Measurements from ENCODE around the gene WDFY3. TPM values are rescaled to one million over a fixed set of nuclear protein-coding genes. Genes with fewer than 3 reads are reported as not detected.

WDFY3 gene
- total and polyA plus RNA-seq, 2 experiments from 2014 or later, result 8.0 to 89.0 TPM

DNA sequence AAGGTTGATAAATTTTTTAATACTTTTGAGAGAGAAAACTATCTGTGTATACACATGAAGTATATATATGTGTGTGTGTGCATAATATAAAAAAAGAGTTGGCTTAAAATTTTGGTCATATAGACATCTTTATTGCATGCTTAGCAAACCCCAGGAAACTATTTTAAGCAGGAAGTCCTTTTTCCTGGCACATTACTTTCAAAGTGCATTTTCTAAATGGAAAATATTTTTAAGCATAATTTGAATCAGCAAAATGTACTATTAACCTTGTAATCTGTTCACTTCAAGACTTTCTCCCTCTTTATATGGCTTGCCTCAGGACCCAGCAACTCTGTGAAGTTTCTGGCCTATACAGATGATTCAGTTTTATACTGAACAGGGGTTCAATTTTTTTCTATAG, 277.3 kb downstream of the WDFY3 start:
- Histone ChIP-seq H2AFZ (no peak overlapping the region), H3K4me1 (ENCODE audit: insufficient read depth) (peaks cover 9% of the 10 kb centered on the region), H3K4me3 (no peak overlapping the region), H3K27me3 (ENCODE audit: insufficient read depth) (no peaks in the 10 kb centered on the region), H3K79me2 (replicated peaks; ENCODE audit: insufficient read depth) (no peaks in the 10 kb centered on the region), H3K4me2 (no peak overlapping the region), H3K36me3 (ENCODE audit: insufficient read depth) (peaks cover 30% of the 10 kb centered on the region), H3F3A (replicated peaks; ENCODE audit: low read depth) (peaks cover 4% of the 10 kb centered on the region; the same call in 1 of the 2 replicates), H4K20me1 (replicated peaks; ENCODE audit: insufficient read depth) (0 out of 2 replicates have a peak, but pooled peaks cover 7% of the 10 kb centered on the region), H3K9me2 (ENCODE audit: insufficient read depth) (no peaks in the 10 kb centered on the region), H3K27ac (ENCODE audit: low read depth) (no peak overlapping the region)
- peaks cover 2% of the 10 kb centered on the region for H3K27me3 Mint-ChIP-seq (ENCODE audit: insufficient read depth, low read depth, poor library complexity)
- no peaks in the 10 kb centered on the region for H3K9me3 Mint-ChIP-seq
- peaks cover 8% of the 10 kb centered on the region for H3K4me1 Mint-ChIP-seq
- TF ChIP-seq ZNF331 (CRISPR knock-in tag; IDR thresholded peaks at IDR 0.05; ENCODE audit: low read depth) (no peak), JUNB (IDR thresholded peaks at IDR 0.05; ENCODE audit: unreplicated experiment) (no peak), NANOG (IDR thresholded peaks at IDR 0.05; ENCODE audit: borderline replicate concordance) (no peak), EZH2 (IDR thresholded peaks at IDR 0.05; ENCODE audit: low read depth, unreplicated experiment) (no peak), CREB1 (CRISPR knock-in tag; IDR thresholded peaks at IDR 0.05; ENCODE audit: low read depth) (no peak)
- TF ChIP-seq, protein P1, sequence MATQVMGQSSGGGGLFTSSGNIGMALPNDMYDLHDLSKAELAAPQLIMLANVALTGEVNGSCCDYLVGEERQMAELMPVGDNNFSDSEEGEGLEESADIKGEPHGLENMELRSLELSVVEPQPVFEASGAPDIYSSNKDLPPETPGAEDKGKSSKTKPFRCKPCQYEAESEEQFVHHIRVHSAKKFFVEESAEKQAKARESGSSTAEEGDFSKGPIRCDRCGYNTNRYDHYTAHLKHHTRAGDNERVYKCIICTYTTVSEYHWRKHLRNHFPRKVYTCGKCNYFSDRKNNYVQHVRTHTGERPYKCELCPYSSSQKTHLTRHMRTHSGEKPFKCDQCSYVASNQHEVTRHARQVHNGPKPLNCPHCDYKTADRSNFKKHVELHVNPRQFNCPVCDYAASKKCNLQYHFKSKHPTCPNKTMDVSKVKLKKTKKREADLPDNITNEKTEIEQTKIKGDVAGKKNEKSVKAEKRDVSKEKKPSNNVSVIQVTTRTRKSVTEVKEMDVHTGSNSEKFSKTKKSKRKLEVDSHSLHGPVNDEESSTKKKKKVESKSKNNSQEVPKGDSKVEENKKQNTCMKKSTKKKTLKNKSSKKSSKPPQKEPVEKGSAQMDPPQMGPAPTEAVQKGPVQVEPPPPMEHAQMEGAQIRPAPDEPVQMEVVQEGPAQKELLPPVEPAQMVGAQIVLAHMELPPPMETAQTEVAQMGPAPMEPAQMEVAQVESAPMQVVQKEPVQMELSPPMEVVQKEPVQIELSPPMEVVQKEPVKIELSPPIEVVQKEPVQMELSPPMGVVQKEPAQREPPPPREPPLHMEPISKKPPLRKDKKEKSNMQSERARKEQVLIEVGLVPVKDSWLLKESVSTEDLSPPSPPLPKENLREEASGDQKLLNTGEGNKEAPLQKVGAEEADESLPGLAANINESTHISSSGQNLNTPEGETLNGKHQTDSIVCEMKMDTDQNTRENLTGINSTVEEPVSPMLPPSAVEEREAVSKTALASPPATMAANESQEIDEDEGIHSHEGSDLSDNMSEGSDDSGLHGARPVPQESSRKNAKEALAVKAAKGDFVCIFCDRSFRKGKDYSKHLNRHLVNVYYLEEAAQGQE (IDR thresholded peaks at IDR 0.05; ENCODE audit: unreplicated experiment), result no peak
- DNase-seq (ENCODE audit: low spot score), result no peak
- ATAC-seq, result no peak
- no peak overlapping the region for H3K4me3 Mint-ChIP-seq
- H3K36me3 Mint-ChIP-seq (ENCODE audit: low read depth), result peaks cover 44% of the 10 kb centered on the region
- H3K27ac Mint-ChIP-seq, result no peak overlapping the region

DNA sequence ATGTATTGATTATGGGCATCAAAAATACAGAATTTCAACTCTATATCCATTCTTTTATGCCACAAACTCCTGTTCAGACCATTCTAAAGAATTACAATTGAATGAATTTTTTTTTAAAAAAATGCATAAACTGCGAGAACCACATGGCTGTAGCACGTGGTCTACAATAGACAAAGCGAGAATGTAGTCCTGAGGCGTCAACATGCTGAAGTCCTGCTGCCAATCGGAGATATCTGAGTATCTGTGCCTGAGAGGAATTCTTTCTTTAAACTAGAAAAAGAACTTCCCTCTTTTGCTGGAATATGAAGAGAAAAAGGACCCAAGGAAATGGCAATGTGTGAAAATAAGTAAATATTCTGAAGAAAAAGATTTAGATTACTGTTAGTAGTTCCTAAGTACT, 277.9 kb downstream of the WDFY3 start:
- Histone ChIP-seq H3K4me1 (ENCODE audit: insufficient read depth) (peaks cover 9% of the 10 kb centered on the region), H3K4me3 (no peak overlapping the region), H3K4me2 (no peak overlapping the region), H3K79me2 (replicated peaks; ENCODE audit: insufficient read depth) (no peaks in the 10 kb centered on the region), H2AFZ (no peak overlapping the region), H3K27ac (ENCODE audit: low read depth) (no peak overlapping the region), H4K20me1 (replicated peaks; ENCODE audit: insufficient read depth) (peaks cover 7% of the 10 kb centered on the region; the same call in 1 of the 2 replicates), H3K9me2 (ENCODE audit: insufficient read depth) (no peaks in the 10 kb centered on the region), H3K27me3 (ENCODE audit: insufficient read depth) (no peaks in the 10 kb centered on the region), H3K36me3 (ENCODE audit: insufficient read depth) (peaks cover 28% of the 10 kb centered on the region), H3F3A (replicated peaks; ENCODE audit: low read depth) (peaks cover 4% of the 10 kb centered on the region; the same call in 1 of the 2 replicates)
- Mint-ChIP-seq H3K9me3 (no peaks in the 10 kb centered on the region), H3K4me1 (peaks cover 8% of the 10 kb centered on the region), H3K4me3 (no peak overlapping the region), H3K36me3 (ENCODE audit: low read depth) (peaks cover 50% of the 10 kb centered on the region), H3K27ac (no peak overlapping the region), H3K27me3 (ENCODE audit: insufficient read depth, low read depth, poor library complexity) (peaks cover 2% of the 10 kb centered on the region)
- no peak for DNase-seq (ENCODE audit: low spot score)
- TF ChIP-seq EZH2 (IDR thresholded peaks at IDR 0.05; ENCODE audit: low read depth, unreplicated experiment), result no peak
- TF ChIP-seq, protein P2, sequence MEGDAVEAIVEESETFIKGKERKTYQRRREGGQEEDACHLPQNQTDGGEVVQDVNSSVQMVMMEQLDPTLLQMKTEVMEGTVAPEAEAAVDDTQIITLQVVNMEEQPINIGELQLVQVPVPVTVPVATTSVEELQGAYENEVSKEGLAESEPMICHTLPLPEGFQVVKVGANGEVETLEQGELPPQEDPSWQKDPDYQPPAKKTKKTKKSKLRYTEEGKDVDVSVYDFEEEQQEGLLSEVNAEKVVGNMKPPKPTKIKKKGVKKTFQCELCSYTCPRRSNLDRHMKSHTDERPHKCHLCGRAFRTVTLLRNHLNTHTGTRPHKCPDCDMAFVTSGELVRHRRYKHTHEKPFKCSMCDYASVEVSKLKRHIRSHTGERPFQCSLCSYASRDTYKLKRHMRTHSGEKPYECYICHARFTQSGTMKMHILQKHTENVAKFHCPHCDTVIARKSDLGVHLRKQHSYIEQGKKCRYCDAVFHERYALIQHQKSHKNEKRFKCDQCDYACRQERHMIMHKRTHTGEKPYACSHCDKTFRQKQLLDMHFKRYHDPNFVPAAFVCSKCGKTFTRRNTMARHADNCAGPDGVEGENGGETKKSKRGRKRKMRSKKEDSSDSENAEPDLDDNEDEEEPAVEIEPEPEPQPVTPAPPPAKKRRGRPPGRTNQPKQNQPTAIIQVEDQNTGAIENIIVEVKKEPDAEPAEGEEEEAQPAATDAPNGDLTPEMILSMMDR (conservative IDR thresholded peaks at IDR 0.05; ENCODE audit: low read depth in 2 of 2), result no peak
- TF ChIP-seq NANOG (IDR thresholded peaks at IDR 0.05; ENCODE audit: borderline replicate concordance), result no peak
- TF ChIP-seq EZH2phosphoT487 (IDR thresholded peaks at IDR 0.05; ENCODE audit: unreplicated experiment), result no peak
- no peak for TF ChIP-seq STAT1 (IDR thresholded peaks at IDR 0.05; ENCODE audit: unreplicated experiment)
- no peak for TF ChIP-seq ZNF114 (CRISPR knock-in tag; IDR thresholded peaks at IDR 0.05)
- TF ChIP-seq, protein P3, sequence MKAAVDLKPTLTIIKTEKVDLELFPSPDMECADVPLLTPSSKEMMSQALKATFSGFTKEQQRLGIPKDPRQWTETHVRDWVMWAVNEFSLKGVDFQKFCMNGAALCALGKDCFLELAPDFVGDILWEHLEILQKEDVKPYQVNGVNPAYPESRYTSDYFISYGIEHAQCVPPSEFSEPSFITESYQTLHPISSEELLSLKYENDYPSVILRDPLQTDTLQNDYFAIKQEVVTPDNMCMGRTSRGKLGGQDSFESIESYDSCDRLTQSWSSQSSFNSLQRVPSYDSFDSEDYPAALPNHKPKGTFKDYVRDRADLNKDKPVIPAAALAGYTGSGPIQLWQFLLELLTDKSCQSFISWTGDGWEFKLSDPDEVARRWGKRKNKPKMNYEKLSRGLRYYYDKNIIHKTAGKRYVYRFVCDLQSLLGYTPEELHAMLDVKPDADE (IDR thresholded peaks at IDR 0.05), result no peak
- no peak for TF ChIP-seq JUNB (IDR thresholded peaks at IDR 0.05; ENCODE audit: unreplicated experiment)
- no peak for ATAC-seq
